H1 (cell line): ENCODE data around the gene SYPL1. TPM values are rescaled to one million over a fixed set of nuclear protein-coding genes. Genes with fewer than 3 reads are reported as not detected.

ENCODE experiments used
- CTCF ChIA-PET: fragments of 300-600 bp; sonication (Branson Sonifier 250); formaldehyde crosslinking; loops from one replicate; lab custom pipeline; 2021; ENCODE audit not compliant: partially characterized antibody; lab: Charles Lee
- POLR2A ChIA-PET: fragments of 300-600 bp; sonication (Branson Sonifier 250); formaldehyde crosslinking; loops from one replicate; lab custom pipeline; 2021; ENCODE audit warnings: inconsistent platforms; ENCODE audit not compliant: partially characterized antibody; lab: Charles Lee
- DNase-seq, 2 experiments: peaks; one replicate each; pipeline versions ENCODE4 v3.0.0 to v3.0.0-alpha.2; 2010 to 2022; ENCODE audit warnings: low spot score in 2 of 2, low read depth in 1 of 2, mixed read lengths in 1 of 2
- FAIRE-seq: peaks from 2 replicates; lab custom pipeline; 2011; peaks lifted over from hg19 to GRCh38; lab: Jason Lieb, UNC
- H2AFZ ChIP-seq: 2 replicates; pipeline ENCODE4 v1.8.1; 2012; ENCODE audit warnings: low read length, inconsistent platforms
- H2AK5ac ChIP-seq: 2 replicates; pipeline ENCODE4 v1.6.1; 2013; ENCODE audit warnings: low read depth, low read length
- H2BK120ac ChIP-seq: replicated peaks from 2 replicates; pipeline ENCODE3; 2013; ENCODE audit warnings: low read depth, low read length, inconsistent platforms
- H2BK12ac ChIP-seq: 2 replicates; pipeline ENCODE4 v1.6.1; 2013; ENCODE audit warnings: low read depth, low read length
- H2BK15ac ChIP-seq: 2 replicates; pipeline ENCODE4 v1.6.1; 2013; ENCODE audit warnings: low read length
- H2BK20ac ChIP-seq: 2 replicates; pipeline ENCODE4 v1.6.1; 2013; ENCODE audit warnings: low read length
- H2BK5ac ChIP-seq: 2 replicates; pipeline ENCODE4 v1.6.1; 2013; ENCODE audit warnings: low read depth, low read length
- H3K14ac ChIP-seq: 2 replicates; pipeline ENCODE4 v1.6.1; 2013; ENCODE audit warnings: inconsistent platforms; ENCODE audit not compliant: insufficient read length
- H3K18ac ChIP-seq: 2 replicates; pipeline ENCODE4 v1.6.1; 2013; ENCODE audit warnings: low read length; ENCODE audit errors: extremely low read depth
- H3K23ac ChIP-seq: 2 replicates; pipeline ENCODE4 v1.6.1; 2013; ENCODE audit warnings: inconsistent platforms; ENCODE audit not compliant: insufficient read length
- H3K23me2 ChIP-seq: 2 replicates; pipeline ENCODE4 v1.6.1; 2013; ENCODE audit warnings: low read depth, low read length
- H3K27ac ChIP-seq: 2 replicates; pipeline ENCODE4 v1.6.1; 2011; ENCODE audit warnings: low read depth, low read length, inconsistent platforms
- H3K27me3 ChIP-seq, 4 experiments: replicated peaks in 1 of 4; 1 replicate in 1 of 4; 2 replicates in 3 of 4; pipeline versions ENCODE4 v1.6.1 to v1.8.1; 2011 to 2013; ENCODE audit warnings: low read length in 3 of 4, mild to moderate bottlenecking in 3 of 4, inconsistent platforms in 2 of 4, mixed read lengths in 2 of 4, moderate library complexity in 1 of 4; ENCODE audit not compliant: control insufficient read depth in 3 of 4, insufficient read depth in 3 of 4; ENCODE audit errors: extremely low read depth in 1 of 4
- H3K36me3 ChIP-seq, 4 experiments: 2 replicates each; pipeline versions ENCODE4 v1.6.1 to v1.8.1; 2011 to 2013; ENCODE audit warnings: mild to moderate bottlenecking in 4 of 4, low read length in 3 of 4, moderate library complexity in 2 of 4, control low read depth in 1 of 4, inconsistent platforms in 1 of 4; ENCODE audit not compliant: insufficient read depth in 4 of 4, control insufficient read depth in 2 of 4
- H3K4ac ChIP-seq: replicated peaks from 2 replicates; pipeline ENCODE3; 2013; ENCODE audit warnings: low read length, low read depth, mixed read lengths, inconsistent platforms; ENCODE audit not compliant: insufficient read length
- H3K4me1 ChIP-seq, 4 experiments: replicated peaks in 1 of 4; 1 replicate in 1 of 4; 2 replicates in 3 of 4; pipeline versions ENCODE4 v1.6.1 to v1.8.1; 2011 to 2013; ENCODE audit warnings: low read length in 3 of 4, inconsistent platforms in 2 of 4, mixed read lengths in 1 of 4; ENCODE audit not compliant: insufficient read depth in 4 of 4, control insufficient read depth in 3 of 4
- H3K4me2 ChIP-seq, 2 experiments: 2 replicates each; pipeline versions ENCODE4 v1.6.1 to v1.8.1; 2011 to 2013; ENCODE audit warnings: low read depth in 2 of 2, low read length in 2 of 2, control low read depth in 1 of 2, inconsistent platforms in 1 of 2, mild to moderate bottlenecking in 1 of 2; ENCODE audit not compliant: insufficient read depth in 1 of 2
- H3K4me3 ChIP-seq, 4 experiments: fragments of 200-600, 300-600 bp in 1 of 4; sonication (generic), shearing (Covaris generic), sonication (Bioruptor Twin) in 1 of 4; 2 replicates each; pipeline versions ENCODE4 v1.5.1 to v1.8.1; 2011 to 2016; ENCODE audit warnings: low read length in 4 of 4, low read depth in 3 of 4, control low read depth in 2 of 4, inconsistent platforms in 2 of 4, mild to moderate bottlenecking in 2 of 4, mixed read lengths in 1 of 4, moderate library complexity in 1 of 4; ENCODE audit not compliant: insufficient read depth in 2 of 4; ENCODE audit errors: extremely low read depth in 1 of 4
- H3K56ac ChIP-seq: replicated peaks from 2 replicates; pipeline ENCODE3; 2013; ENCODE audit warnings: low read depth, mild to moderate bottlenecking, mixed read lengths, low read length, inconsistent platforms; ENCODE audit not compliant: insufficient read length
- H3K79me1 ChIP-seq: 2 replicates; pipeline ENCODE4 v1.6.1; 2013; ENCODE audit warnings: low read depth, low read length, control low read depth
- H3K79me2 ChIP-seq, 2 experiments: 2 replicates each; pipeline versions ENCODE4 v1.6.1 to v1.8.1; 2012 to 2013; ENCODE audit warnings: low read length in 2 of 2, mild to moderate bottlenecking in 2 of 2, inconsistent platforms in 1 of 2; ENCODE audit not compliant: insufficient read depth in 2 of 2, control insufficient read depth in 1 of 2
- H3K9ac ChIP-seq, 4 experiments: replicated peaks in 1 of 4; 1 replicate in 1 of 4; 2 replicates in 3 of 4; pipeline versions ENCODE4 v1.6.1 to v1.8.1; 2011 to 2013; ENCODE audit warnings: low read depth in 3 of 4, low read length in 3 of 4, control low read depth in 2 of 4, mild to moderate bottlenecking in 2 of 4, moderate library complexity in 2 of 4, inconsistent platforms in 1 of 4; ENCODE audit errors: extremely low read depth in 1 of 4
- H3K9me3 ChIP-seq, 2 experiments: 2 replicates each; pipeline versions ENCODE4 v1.6.1 to v1.8.1; 2012 to 2013; ENCODE audit warnings: mild to moderate bottlenecking in 2 of 2, moderate library complexity in 2 of 2, control low read depth in 1 of 2, inconsistent platforms in 1 of 2, low read depth in 1 of 2, low read length in 1 of 2, mixed read lengths in 1 of 2; ENCODE audit not compliant: insufficient read depth in 2 of 2
- H4K20me1 ChIP-seq, 2 experiments: replicated peaks in 1 of 2; 2 replicates each; pipeline versions ENCODE3 to v1.8.1; 2011 to 2013; ENCODE audit warnings: inconsistent platforms in 2 of 2, low read length in 2 of 2, mild to moderate bottlenecking in 1 of 2; ENCODE audit not compliant: insufficient read depth in 2 of 2, control insufficient read depth in 1 of 2
- H4K5ac ChIP-seq: 2 replicates; pipeline ENCODE4 v1.6.1; 2013; ENCODE audit warnings: low read length, low read depth, mixed read lengths, inconsistent platforms; ENCODE audit not compliant: insufficient read length
- H4K8ac ChIP-seq: 2 replicates; pipeline ENCODE4 v1.8.0; 2013; ENCODE audit warnings: mild to moderate bottlenecking, moderate library complexity, low read length, inconsistent platforms; ENCODE audit not compliant: insufficient read depth; ENCODE audit errors: extremely low read depth
- H4K91ac ChIP-seq: replicated peaks from 2 replicates; pipeline ENCODE3; 2013; ENCODE audit warnings: low read length, mixed read lengths, inconsistent platforms; ENCODE audit not compliant: insufficient read length
- CREB1 ChIP-seq: IDR thresholded peaks from 2 replicates; pipeline ENCODE4 v1.6.1; 2012; ENCODE audit warnings: inconsistent platforms
- GTF2F1 ChIP-seq: IDR thresholded peaks from 2 replicates; pipeline ENCODE4 v1.6.1; 2012; ENCODE audit warnings: low read depth, low read length, improper control_type of control experiment, borderline replicate concordance
- SIN3A ChIP-seq, 2 experiments: IDR thresholded peaks in 1 of 2; conservative IDR thresholded peaks in 1 of 2; 2 replicates each; pipeline ENCODE4 v1.6.1; 2011 to 2012; ENCODE audit warnings: low read length in 2 of 2, improper control_type of control experiment in 1 of 2, low read depth in 1 of 2, mild to moderate bottlenecking in 1 of 2
- ZNF274 ChIP-seq: IDR thresholded peaks from 2 replicates; pipeline ENCODE4 v1.7.0; 2012; ENCODE audit warnings: low read length, borderline replicate concordance; ENCODE audit errors: extremely low read depth
- WGBS, 2 experiments: shearing (Covaris generic) in 1 of 2; methylation state at CpG; one replicate each; pipeline versions ENCODE4 v1.1.6 to v1.1.7; 2013 to 2015; ENCODE audit warnings: low lambda C conversion rate in 2 of 2, mixed read lengths in 2 of 2, inconsistent platforms in 1 of 2, low coverage in 1 of 2, missing lambda C conversion rate in 1 of 2; ENCODE audit not compliant: insufficient replicate concordance in 2 of 2, insufficient coverage in 1 of 2, insufficient read length in 1 of 2; ENCODE audit errors: extremely low coverage in 1 of 2, missing lambda C conversion rate in 1 of 2; 5-methylcytosine and 5-hydroxymethylcytosine counted together
- polyA plus RNA-seq, 7 experiments: library from polyadenylated mRNA; depleted of rRNA in 3 of 7; stranded (reverse) in 5 of 7; unstranded in 2 of 7; fragments of >200 nt in 5 of 7; fragments of 200-250 nt in 2 of 7; gene quantifications; 1 replicate in 5 of 7; 2 replicates in 1 of 7; 4 replicates in 1 of 7; pipeline versions ENCODE4 v1.2.1 to v1.2.3, GENCODE V29; 2011 to 2013; ENCODE audit warnings: missing spikeins in 2 of 7, mixed read lengths in 2 of 7
- total RNA-seq: library from RNA; stranded (reverse); fragmentation: NEBNext Ultra II Directional; extraction: Animal tissue kit (Norgen Biotek cat#: 25700); gene quantifications from 2 replicates; pipeline ENCODE4 v1.2.1, GENCODE V29; 2021

Gene SYPL1
- total and polyA plus RNA-seq, 2 of the 8 experiments (the other 6 are each of a cell fraction or from before 2014, with no cell fraction given): 44.9 to 57.7 TPM

DNA sequence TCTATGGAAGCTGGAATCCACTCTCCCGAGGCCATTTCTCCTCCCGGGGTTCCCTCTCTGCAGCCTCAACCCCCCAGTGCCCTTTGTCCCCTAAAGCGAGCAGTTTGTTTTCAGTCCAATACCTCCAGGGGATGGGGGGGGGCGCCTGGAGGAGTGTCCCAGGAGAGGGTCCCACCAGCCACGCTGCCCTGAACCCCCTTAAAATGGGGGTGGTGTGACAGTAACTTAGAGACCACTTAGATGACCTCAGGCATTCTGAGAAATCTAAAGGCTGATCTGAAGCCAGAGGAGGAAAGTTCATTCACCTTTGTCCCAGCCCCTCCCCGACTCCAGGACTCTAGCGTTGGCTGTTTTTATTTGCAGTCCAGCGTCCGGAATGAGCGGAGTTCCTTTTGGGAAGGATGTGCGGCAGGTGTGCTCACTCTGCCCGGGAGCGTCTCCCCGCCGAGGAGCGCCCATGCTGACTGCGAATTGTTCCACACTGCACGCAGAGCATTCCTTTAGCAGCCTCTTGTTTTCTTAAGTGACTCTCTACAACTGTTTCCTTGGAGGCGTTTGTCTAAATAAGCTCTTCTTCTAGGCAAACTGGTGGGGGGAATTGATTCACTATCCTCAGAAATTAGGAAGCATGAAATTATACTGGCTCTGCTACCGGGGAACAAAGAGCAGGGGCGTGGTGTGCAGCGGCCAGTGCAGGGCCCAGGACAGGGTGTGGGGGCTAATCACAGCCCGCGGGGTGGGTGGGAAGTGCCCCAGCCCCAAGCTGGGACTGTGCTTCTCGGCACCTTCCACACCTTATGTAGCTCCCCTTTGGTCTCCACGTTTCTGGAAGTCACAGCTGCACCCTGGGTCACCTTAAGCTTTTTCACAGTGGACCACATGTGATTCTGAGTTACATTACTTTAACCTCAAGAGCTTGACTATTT is 46.3 kb downstream of the SYPL1 start:
- Histone ChIP-seq H3K56ac (no peak overlapping the region), H4K5ac (no peak overlapping the region), H3K23me2 (no peaks in the 10 kb centered on the region), H2AFZ (no peak overlapping the region), H2AK5ac (no peak overlapping the region), H2BK20ac (no peak overlapping the region), H3K4me2 (no peak overlapping the region), H2BK12ac (no peak overlapping the region), H3K36me3 (no peaks in the 10 kb centered on the region), H2BK15ac (no peak overlapping the region), H2BK5ac (no peak overlapping the region), H4K8ac (no peak overlapping the region), H3K9me3 (no peaks in the 10 kb centered on the region), H2BK120ac (no peak overlapping the region), H3K9ac (no peak overlapping the region), H3K79me2 (no peaks in the 10 kb centered on the region), H3K4me3 (no peak overlapping the region), H3K27ac (no peak overlapping the region), H3K4me1 (peaks cover 0 to 6% (median 0%) of the 10 kb centered on the region in 4 experiments; a peak in 1 of 7 replicates), H3K79me1 (no peaks in the 10 kb centered on the region), H3K14ac (no peak overlapping the region), H3K18ac (no peak overlapping the region; the same call in 1 of the 2 replicates), H4K20me1 (no peaks in the 10 kb centered on the region), H3K4ac (no peak overlapping the region), H4K91ac (no peak overlapping the region), H3K27me3 (no peaks in the 10 kb centered on the region), H3K23ac (no peak overlapping the region)
- ChIA-PET POLR2A (interaction anchor here (0.5 kb wide), 1 partner anchor 48 kb away, joined by 3 read pairs; no protein-coding TSS in a partner anchor), CTCF (interaction anchor here (0.7 to 13.0 kb wide), 7 partner anchors 9 to 403 kb away, joined by 3 to 154 read pairs (median 4); no protein-coding TSS in a partner anchor)
- FAIRE-seq: no peak
- peak in 1 of 2 experiments; percentile 42 for DNase-seq
- 89% methylated on average over 25 of the region's 26 CpGs; no CpG with 5 or more reads in 1 of the 2 experiments for WGBS, 2 experiments
- TF ChIP-seq CREB1 (no peak), GTF2F1 (no peak), ZNF274 (no peak), SIN3A (conservative IDR thresholded peaks at IDR 0.05 in 1 of 2, IDR thresholded peaks at IDR 0.05 in 1 of 2; ENCODE audit: low read depth in 1 of 2, low read length in 2 of 2) (no peak)
